HEK293 (cell line): Measurements from ENCODE around the gene TGM5.

Experiments
- CTCF ChIP-seq: fragments of 450-650 bp; formaldehyde crosslinking; IDR thresholded peaks from 2 replicates; pipeline ENCODE4 v1.5.1; 2016; ENCODE audit warnings: missing biosample characterization, missing genetic modification characterization
- PRDM1 ChIP-seq: fragments of 450-650 bp; formaldehyde crosslinking; IDR thresholded peaks from 2 replicates; pipeline ENCODE4; 2016; ENCODE audit warnings: missing biosample characterization, missing genetic modification characterization
- ZBTB1 ChIP-seq: fragments of 450-650 bp; formaldehyde crosslinking; IDR thresholded peaks from 2 replicates; pipeline ENCODE4 v1.5.1; 2016; ENCODE audit warnings: missing biosample characterization, missing genetic modification characterization

GRCh38 chr15:43185157-43186002 is 81.3 kb downstream of the TGM5 start, which contains the start of gene CCNDBP1:
- no peak for TF ChIP-seq PRDM1 (tag by site-specific recombination)
- TF ChIP-seq CTCF (tag by site-specific recombination): peak; percentile 41
- no peak for TF ChIP-seq ZBTB1
